Activated CD4-positive, alpha-beta T cell treated with anti-CD3 and anti-CD28 coated beads, Interleukin-2, Interleukin-6, amounts not matched to agents 100 ng/mL and 50 ng/mL, durations not matched to agents 16 hours and 8 hours (primary cell): Measurements from ENCODE around the gene ANKRA2.
"Not testable (repeated sequence)": the region's sequence is repeated elsewhere in the genome, so short reads cannot be mapped to it uniquely, and the experiment has no call there.

Experiments
- DNase-seq: peaks from one replicate; pipeline ENCODE4 v3.0.0-alpha.2; 2020

ANKRA2 gene

GRCh38 chr5:73545403-73545779, 20.0 kb downstream of the ANKRA2 start:
- no peak for DNase-seq

DNA sequence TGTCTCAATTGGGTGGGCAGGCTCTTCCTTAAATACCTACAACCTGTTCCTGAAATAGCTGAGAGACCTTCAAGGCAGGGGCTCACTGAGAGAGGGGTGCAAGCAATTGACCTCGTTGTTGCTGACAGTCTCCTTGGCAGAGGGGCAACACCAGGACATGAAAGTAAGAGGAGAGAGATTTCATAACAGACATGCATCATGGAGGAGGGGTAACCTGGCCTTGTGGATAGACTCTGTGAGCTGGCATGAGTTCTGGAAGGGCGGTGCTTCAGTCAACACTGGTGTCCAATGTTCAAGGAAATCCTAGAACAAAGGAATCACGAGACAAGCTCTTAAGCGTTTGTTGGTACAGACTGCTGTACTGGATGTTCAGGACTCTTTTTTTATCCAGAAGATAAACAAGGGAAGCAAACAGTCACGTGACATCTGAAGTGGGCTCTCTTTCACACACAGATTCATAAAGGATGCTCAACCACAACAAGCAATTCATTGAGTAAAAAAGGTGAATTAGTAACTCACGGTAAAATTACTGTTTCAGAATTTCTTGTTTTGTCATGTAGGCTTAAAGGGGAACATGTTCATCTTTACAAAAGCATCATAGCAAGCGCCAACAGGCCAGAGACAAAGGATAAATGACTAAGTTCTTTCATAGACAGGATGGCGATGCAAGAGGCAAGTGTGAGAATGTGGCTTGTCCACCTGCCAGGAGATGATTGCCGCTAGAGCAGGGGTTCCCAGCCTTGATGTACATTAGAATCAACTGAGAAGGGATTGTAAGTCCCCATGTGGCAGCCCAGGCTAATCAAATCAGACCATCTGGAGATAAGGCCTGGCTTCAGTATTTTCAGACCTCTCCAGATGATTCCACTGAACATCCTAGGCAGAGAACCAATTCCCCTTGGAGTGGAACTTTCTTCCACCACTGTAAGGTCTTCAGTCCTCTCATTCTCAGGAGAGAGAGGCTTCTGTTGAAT, 20.7 kb downstream of the ANKRA2 start:
- no peak for DNase-seq

- no peak for DNase-seq
These were observed 23.4 kb downstream of the ANKRA2 start for GRCh38 chr5:73542020-73542419.

DNA sequence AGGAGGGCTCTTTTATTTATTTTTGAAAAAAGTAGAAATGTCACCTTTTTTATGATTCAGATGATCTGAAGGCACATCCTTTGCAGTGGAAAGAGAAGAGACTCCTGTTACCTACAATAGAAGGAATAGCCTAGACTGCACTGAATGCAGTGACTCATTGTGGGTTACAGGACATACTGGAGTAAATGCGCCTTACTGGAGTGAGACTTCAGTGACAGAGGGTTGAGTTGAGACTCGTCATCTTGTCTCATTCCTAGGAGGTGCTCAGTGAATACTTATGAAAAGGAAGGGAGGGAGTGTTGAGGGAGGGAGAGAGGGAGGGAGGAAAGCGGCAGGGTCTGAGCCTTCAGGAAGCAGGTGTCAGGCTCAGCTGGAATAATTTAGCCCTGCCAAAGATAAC, 25.2 kb downstream of the ANKRA2 start:
- DNase-seq: no peak

GRCh38 chr5:73539730-73540129, 25.7 kb downstream of the ANKRA2 start:
- DNase-seq: no peak

- DNase-seq: no peak
These were observed 30.5 kb downstream of the ANKRA2 start for GRCh38 chr5:73534971-73535370.

DNA sequence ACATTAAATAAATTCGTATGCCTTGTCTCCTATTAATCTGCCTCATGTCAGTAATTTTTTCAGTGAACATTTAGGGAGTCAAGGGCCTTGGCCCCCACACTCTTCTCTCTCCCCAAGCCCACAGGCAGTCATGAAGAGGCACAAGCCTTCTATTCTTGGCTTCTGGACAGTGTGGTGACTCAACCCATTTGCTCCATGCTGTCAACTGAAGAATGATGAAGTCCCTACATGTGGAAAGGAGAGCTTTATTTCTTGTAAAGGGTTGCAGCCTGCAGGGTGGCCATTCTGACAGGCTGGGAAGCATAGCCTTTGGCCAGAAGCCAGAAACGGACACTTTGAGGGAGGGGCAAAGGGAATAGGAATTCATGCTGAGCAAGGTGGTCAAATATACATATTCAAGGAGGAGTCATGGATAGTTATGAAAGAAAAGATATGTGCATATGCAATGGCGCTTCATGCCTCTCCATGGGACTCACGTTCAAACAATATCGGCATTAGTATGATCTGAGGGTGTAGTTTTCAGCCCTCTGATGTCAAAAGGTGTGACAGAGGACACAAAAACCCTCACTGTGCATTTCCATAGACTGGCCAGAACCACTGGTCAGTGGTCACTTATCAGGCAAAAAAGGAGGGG, 31.3 kb downstream of the ANKRA2 start:
- DNase-seq: no peak

- no peak for DNase-seq
These were observed 33.2 kb downstream of the ANKRA2 start for GRCh38 chr5:73532195-73532594.

DNA sequence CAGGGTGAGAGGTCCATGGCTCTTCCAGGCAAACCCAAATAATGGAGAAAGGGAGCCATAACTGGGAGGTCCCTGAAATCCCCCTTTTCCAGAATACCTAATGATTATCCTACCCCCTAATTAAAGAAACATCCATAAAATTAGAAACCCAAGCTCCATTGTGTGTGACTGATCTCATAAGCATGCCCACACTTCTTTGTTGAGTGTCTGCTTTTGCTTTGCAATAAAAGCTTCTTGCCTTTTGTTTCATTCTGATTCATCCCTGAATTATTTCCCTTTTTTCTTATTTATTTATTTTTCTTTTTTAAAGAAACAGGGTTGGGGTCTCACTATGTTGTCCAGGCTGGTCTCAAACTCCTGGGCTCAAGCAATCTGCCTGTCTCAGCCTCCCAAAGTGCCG, 34.1 kb downstream of the ANKRA2 start:
- DNase-seq: no peak

DNA sequence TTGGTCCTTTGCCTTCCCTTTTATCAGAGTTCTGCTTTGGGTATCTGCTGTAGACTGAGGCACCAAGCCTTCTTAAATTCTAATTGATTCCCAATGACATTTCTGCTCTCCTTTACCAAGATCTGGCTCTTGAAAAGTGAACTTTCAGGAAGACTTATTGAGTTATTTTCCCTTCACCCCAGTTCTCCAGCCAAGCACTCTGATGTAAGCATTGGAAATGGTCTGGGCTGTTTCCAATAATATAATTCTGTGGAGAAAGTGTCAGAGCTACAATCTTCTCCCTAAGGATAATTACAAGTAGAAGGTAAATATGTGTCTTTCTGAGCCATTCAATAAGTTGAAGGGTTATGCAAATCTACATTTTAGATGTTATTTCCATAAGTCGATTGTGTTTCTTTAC, 36.4 kb downstream of the ANKRA2 start:
- DNase-seq: no peak

GRCh38 chr5:73528248-73528647, 37.2 kb downstream of the ANKRA2 start:
- no peak for DNase-seq

- DNase-seq: no peak
These were observed 39.7 kb downstream of the ANKRA2 start for GRCh38 chr5:73525606-73526203.

DNA sequence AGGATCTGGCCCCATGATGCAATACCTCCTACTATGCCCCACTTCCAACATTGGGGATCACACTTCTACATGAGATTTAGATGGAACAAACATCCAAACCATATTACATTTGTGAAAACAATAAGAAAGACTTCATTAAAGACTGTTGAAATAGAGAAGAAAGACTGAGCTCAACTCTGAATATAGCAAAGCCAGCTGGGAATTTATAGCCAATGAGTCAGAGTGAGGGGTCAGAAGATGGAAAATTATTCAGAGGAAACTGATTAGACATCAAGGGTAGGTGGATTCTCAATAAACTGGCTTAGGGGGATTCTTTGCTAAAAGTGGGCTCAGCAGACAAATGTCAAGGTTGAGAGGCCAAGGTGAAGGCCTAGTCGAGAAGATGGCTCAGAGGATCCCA, 41.6 kb downstream of the ANKRA2 start:
- DNase-seq: no peak

- no peak for DNase-seq
These were observed 42.5 kb downstream of the ANKRA2 start for GRCh38 chr5:73522989-73523388.

GRCh38 chr5:73519531-73520283, 45.7 kb downstream of the ANKRA2 start:
- DNase-seq: peak; percentile 89

GRCh38 chr5:73515232-73515631, 50.2 kb downstream of the ANKRA2 start:
- DNase-seq: no peak

- no peak for DNase-seq
These were observed 51.0 kb downstream of the ANKRA2 start for GRCh38 chr5:73514418-73514817.

GRCh38 chr5:73513996-73514395, 51.4 kb downstream of the ANKRA2 start:
- DNase-seq: no peak

GRCh38 chr5:73508521-73508920, 56.9 kb downstream of the ANKRA2 start:
- not testable (repeated sequence) for DNase-seq

- no peak for DNase-seq
These were observed 58.4 kb downstream of the ANKRA2 start for GRCh38 chr5:73507062-73507461.

DNA sequence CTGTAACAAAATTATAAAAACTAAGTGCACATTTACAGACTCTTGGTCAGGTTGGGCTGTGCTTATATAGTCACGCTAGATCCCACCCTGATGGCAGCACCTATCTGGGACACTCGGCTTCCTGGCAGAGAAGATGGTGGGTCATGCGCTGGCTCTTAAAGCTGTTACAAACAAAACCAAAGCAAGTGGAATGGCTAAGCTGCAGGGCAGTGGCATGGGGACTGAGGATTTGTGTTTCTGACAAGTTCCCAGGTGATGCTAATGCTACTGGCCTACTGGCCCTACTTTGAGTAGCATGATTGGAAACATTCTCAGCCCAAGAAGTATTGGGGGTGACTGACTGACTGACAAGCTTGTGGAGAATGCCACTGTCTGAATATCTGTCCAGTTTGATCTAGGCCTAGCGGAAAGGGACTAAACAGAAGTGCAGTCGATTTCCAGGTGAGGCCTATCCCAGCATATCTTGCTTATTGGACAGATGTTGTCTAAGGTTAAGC, 58.9 kb downstream of the ANKRA2 start:
- DNase-seq: no peak
